ENCODE data around the gene SUFU.

The SUFU gene

GRCh38 chr10:102682416-102682815, 178.6 kb downstream of the SUFU start:
- Histone ChIP-seq H3K4me2 (ENCODE audit: low read depth, low read length, poor library complexity, severe bottlenecking) (no peak overlapping the region), H3K4me3 (ENCODE audit: insufficient read depth, low read length, poor library complexity, severe bottlenecking) (no peak overlapping the region), H3K27ac (ENCODE audit: low read depth, low read length) (no peak overlapping the region), H3K79me2 (ENCODE audit: insufficient read depth, low read length) (no peaks in the 10 kb centered on the region), H3K9me3 (ENCODE audit: insufficient read depth, low read length) (no peaks in the 10 kb centered on the region), H4K20me1 (ENCODE audit: low read depth, low read length) (no peaks in the 10 kb centered on the region), H3K9ac (ENCODE audit: low read length) (no peak overlapping the region), H3K9me2 (replicated peaks; ENCODE audit: insufficient read depth, low read length) (no peaks in the 10 kb centered on the region), H2AFZ (ENCODE audit: low read depth, low read length, severe bottlenecking) (no peak overlapping the region), H3K36me3 (ENCODE audit: low read length) (no peaks in the 10 kb centered on the region), H3F3A (ENCODE audit: insufficient read depth) (no peaks in the 10 kb centered on the region), H3K27me3 (ENCODE audit: low read length) (no peaks in the 10 kb centered on the region)
- TF ChIP-seq CTCF (IDR thresholded peaks at IDR 0.05; ENCODE audit: insufficient read depth, low read length, poor library complexity, severe bottlenecking) = no peak
- TF ChIP-seq EZH2phosphoT487 (conservative IDR thresholded peaks at IDR 0.05; ENCODE audit: low read length) = no peak

GRCh38 chr10:102682981-102683380, 179.2 kb downstream of the SUFU start:
- Histone ChIP-seq H3K36me3 (ENCODE audit: low read length) (no peaks in the 10 kb centered on the region), H4K20me1 (ENCODE audit: low read depth, low read length) (no peaks in the 10 kb centered on the region), H3K4me2 (ENCODE audit: low read depth, low read length, poor library complexity, severe bottlenecking) (no peak overlapping the region), H3K27me3 (ENCODE audit: low read length) (no peaks in the 10 kb centered on the region), H3K9ac (ENCODE audit: low read length) (no peak overlapping the region), H3F3A (ENCODE audit: insufficient read depth) (no peaks in the 10 kb centered on the region), H3K4me3 (ENCODE audit: insufficient read depth, low read length, poor library complexity, severe bottlenecking) (no peak overlapping the region), H3K9me3 (ENCODE audit: insufficient read depth, low read length) (no peaks in the 10 kb centered on the region), H2AFZ (ENCODE audit: low read depth, low read length, severe bottlenecking) (no peak overlapping the region), H3K27ac (ENCODE audit: low read depth, low read length) (no peak overlapping the region), H3K79me2 (ENCODE audit: insufficient read depth, low read length) (no peaks in the 10 kb centered on the region), H3K9me2 (replicated peaks; ENCODE audit: insufficient read depth, low read length) (no peaks in the 10 kb centered on the region)
- TF ChIP-seq EZH2phosphoT487 (conservative IDR thresholded peaks at IDR 0.05; ENCODE audit: low read length) = no peak
- no peak for TF ChIP-seq CTCF (IDR thresholded peaks at IDR 0.05; ENCODE audit: insufficient read depth, low read length, poor library complexity, severe bottlenecking)

All from SU-DHL-6 (cell line).